Fibroblast of the aortic adventitia (primary cell): ENCODE measurements around the gene SLC22A2. TPM values are rescaled to one million over a fixed set of nuclear protein-coding genes. Genes with fewer than 3 reads are reported as not detected.

Experiments
- DNase-seq: peaks from one replicate; pipeline ENCODE4 v3.0.0-alpha.2; 2010; ENCODE audit warnings: low read depth
- H3K4me3 ChIP-seq: 2 replicates; pipeline ENCODE4 v1.5.1; 2011; ENCODE audit warnings: low read depth, mild to moderate bottlenecking, control low read depth, low read length, moderate library complexity
- total RNA-seq: library from RNA; depleted of rRNA; stranded (reverse); fragments of >200 nt; gene quantifications from 2 replicates; pipeline ENCODE4 v1.2.3, GENCODE V29; 2012; ENCODE audit warnings: low replicate concordance
- TF ChIP-seq, protein P1 (sequence below): IDR thresholded peaks from 2 replicates; pipeline ENCODE4 v1.5.1; 2011; ENCODE audit warnings: mild to moderate bottlenecking, low read length, control low read depth, inconsistent platforms; ENCODE audit not compliant: insufficient read depth

The SLC22A2 gene
- total RNA-seq, 1 donor: not detected

DNA sequence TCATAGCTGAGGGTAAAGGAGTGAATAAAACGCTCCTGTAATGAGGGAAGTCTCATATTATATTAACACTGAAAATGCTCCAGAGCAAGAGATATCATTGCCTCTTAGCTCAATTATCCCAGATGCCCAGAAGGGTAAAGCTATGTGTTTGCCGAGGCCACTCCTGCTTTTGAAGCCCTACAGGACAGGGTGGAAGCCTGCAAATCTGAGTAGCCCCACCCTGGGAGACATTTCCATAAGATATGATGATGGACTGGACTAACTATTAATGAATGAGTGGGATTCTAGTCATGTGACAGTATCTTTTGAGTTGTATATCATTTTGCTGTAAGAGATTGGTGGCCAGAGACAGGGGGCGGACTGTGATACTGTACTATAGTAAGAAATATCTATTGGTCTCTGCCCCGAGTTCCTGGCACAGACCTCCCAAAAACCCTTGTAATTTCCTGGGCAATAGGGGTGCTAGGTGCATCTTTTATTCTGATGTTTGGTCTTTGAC, 10.5 kb upstream of the SLC22A2 start:
- TF ChIP-seq, protein P1, sequence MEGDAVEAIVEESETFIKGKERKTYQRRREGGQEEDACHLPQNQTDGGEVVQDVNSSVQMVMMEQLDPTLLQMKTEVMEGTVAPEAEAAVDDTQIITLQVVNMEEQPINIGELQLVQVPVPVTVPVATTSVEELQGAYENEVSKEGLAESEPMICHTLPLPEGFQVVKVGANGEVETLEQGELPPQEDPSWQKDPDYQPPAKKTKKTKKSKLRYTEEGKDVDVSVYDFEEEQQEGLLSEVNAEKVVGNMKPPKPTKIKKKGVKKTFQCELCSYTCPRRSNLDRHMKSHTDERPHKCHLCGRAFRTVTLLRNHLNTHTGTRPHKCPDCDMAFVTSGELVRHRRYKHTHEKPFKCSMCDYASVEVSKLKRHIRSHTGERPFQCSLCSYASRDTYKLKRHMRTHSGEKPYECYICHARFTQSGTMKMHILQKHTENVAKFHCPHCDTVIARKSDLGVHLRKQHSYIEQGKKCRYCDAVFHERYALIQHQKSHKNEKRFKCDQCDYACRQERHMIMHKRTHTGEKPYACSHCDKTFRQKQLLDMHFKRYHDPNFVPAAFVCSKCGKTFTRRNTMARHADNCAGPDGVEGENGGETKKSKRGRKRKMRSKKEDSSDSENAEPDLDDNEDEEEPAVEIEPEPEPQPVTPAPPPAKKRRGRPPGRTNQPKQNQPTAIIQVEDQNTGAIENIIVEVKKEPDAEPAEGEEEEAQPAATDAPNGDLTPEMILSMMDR: no peak
- H3K4me3 ChIP-seq: no peak overlapping the region
- DNase-seq: no peak

DNA sequence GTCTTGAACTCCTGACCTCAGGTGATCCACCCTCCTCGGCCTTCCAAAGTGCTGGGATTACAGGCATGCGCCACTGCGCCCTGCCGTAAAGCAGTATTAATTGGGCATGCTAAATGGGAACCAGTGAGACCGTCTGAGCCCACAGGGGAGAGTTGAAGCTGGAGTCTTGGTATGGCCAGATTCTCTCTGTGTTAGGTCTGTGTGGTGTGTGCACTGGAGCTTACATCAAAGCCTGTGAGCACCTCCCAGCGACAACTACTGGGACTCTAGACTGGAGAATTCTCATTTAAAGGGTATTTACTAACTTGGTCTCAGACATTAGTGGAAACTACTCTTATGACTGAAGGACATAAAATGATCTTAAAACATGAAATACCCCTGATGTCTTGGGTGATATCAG, 8.5 kb upstream of the SLC22A2 start:
- no peak overlapping the region for H3K4me3 ChIP-seq
- TF ChIP-seq, protein P1: no peak
- no peak for DNase-seq

DNA sequence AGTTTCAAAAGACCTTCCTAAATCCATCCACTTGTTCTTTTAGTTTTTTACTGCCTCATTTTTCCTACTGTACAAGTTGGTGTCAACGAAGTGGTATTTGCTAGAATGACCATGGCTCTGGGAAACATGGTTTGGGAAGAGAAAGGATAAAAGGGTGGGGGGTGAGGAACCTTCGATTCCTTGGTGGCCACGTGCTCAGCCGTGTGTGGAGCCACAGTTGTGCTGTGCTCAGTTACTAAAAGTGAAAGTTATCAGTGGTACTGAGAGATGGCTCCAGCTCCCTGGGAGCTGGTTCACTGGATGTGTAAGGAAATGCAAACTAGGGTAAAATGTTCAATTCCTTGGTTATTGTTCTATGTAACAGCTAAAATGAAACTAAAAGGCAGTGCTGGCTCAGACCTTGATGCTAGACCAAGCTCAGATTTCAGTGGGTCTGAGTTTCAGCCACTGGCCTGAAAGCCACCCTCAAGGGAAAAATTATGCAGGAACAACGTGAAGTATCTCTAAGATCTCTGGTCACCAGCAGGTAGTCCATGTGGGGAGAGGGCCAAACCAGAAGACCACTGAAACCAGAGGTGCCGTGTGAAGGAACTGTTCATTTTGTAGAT, 7.4 kb upstream of the SLC22A2 start:
- H3K4me3 ChIP-seq: no peak overlapping the region
- peak; percentile 13 for DNase-seq
- TF ChIP-seq, protein P1: no peak

DNA sequence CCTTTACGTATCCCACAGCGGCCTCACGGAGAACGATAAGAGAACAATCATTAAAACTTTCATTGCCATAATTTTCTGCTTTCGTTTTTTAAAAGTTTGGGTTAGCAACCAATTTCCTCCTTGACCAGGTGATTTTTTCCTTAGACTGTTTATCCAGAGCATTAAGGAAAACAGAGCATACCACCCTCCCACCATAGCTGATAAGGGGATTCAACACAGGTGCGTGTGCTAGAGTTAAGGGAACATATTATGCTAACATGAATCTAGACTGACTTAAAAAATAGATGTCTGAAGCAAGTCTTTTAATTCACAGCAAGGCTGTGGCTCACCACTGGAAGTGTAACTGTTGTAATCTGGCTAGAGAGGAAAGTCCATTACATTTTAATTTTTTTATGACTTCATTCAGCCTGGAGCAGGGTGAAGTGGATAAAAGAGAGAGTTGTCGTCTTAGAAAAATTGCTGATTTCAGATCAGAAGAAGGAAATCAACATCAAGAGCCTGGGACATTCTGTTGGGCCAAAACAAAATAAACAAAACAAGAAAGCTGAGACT, 5.5 kb upstream of the SLC22A2 start:
- no peak for DNase-seq
- H3K4me3 ChIP-seq: no peak overlapping the region
- TF ChIP-seq, protein P1: no peak

DNA sequence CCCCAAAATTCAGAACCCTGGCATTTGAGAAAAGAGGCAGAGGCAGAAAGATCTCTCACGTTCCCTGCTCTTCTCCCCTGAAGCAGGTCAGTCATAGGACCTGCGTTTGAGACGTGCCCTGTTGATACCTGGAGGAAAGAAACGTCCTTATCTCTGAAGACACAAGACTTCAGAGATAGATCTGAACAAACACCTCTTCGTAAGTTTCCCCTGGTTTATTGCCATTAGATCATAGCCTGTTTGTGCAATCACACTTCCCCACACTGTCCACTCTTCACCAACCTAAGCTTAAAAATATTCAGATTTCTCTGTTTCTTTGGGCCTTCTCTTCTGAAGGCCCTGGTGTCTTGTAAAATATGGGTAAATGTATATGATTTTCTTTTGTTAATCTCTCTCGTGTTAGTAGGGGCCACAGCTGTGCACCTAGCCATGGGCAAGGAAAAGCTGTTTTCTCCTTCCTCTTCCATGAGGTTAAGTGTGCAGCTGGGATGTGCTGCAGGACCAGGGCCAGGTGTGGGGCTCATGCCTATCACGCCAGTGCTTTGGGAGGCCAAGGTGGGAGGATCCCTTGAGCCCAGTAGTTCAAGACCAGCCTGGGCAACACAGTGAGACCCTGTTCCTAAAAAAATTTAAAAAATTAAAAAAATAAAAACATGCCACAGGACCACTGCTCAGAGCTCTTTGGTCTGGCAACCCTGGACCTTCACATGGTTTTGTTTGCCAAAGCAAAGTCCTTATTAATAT, 4.7 kb upstream of the SLC22A2 start:
- no peak overlapping the region for H3K4me3 ChIP-seq
- no peak for DNase-seq
- TF ChIP-seq, protein P1: no peak

DNA sequence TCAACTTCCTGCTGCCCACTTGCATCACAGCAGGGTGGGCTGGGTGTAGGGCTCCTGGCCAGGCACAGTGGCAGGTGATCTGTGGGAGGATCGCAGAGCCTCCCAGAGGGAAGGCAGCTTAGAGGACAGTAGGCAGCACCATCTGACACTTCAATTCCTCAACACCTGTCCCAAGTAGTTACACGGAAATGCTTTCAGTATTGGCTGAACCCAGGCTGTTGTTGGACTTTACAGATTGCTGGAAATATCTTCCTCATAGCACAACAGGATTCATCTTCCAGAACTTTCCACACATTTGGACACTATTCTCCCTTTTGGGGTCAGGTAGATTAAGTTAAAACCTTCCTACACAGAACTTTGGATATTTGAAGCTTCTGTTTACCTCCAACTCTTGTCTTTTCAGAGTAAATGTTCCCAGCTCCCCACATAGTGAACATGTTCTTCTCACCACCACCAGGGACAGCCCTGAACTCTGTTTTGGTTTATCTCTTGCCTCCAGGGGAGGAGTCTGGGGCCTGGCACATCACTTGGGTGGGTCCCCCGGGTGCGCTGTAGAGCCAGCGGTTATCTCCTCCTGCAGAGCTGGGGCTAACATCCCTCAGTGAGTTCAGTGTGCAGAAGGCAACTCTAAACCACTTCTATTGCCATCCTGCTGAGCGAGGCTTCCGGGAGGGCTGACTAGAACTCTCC, 3.5 kb upstream of the SLC22A2 start:
- H3K4me3 ChIP-seq: no peak overlapping the region
- DNase-seq: no peak
- TF ChIP-seq, protein P1: peak; percentile 21
